Muscle of back (tissue), 13 donors: ENCODE measurements around the gene PRKCI. TPM values are rescaled to one million over a fixed set of nuclear protein-coding genes. Genes with fewer than 3 reads are reported as not detected.
A peak's percentile ranks its signal among the peaks of the same experiment; 100 is the strongest.
"Not testable (repeated sequence)": the region's sequence is repeated elsewhere in the genome, so short reads cannot be mapped to it uniquely, and the experiment has no call there.

Source experiments
- DNase-seq, 3 donors: peaks; one replicate each; pipeline versions ENCODE4 v3.0.0 to v3.0.0-alpha.2; 2013
- long read RNA-seq, 9 donors: transcript quantifications; one replicate each; lab custom pipeline, GENCODE V29; 2026
- polyA plus RNA-seq, 10 donors: library from polyadenylated mRNA; unstranded; fragments of 120-200 nt; gene quantifications; one replicate each; pipeline ENCODE4 v1.2.1, GENCODE V29; 2013; ENCODE audit not compliant: insufficient read length in 10 of 10

Gene PRKCI
- 10 to 100 TPM; 15.3 to 30.4 (median 21.9) TPM for polyA plus RNA-seq
- long read RNA-seq, donor 1, full-length matches to known transcripts, result 7 of 7 reads
- long read RNA-seq, donor 1, partial matches to known transcripts, result 0 of 7 reads
- long read RNA-seq, donor 1, other reads (novel, unspliced or antisense), result 0 of 7 reads
- long read RNA-seq, donor 2, full-length matches to known transcripts, result 6 of 6 reads
- long read RNA-seq, donor 2, partial matches to known transcripts, result 0 of 6 reads
- long read RNA-seq, donor 2, other reads (novel, unspliced or antisense), result 0 of 6 reads
- long read RNA-seq, donor 3, result 0 reads
- long read RNA-seq, donor 4, full-length matches to known transcripts, result 5 of 10 reads
- long read RNA-seq, donor 4, partial matches to known transcripts, result 5 of 10 reads
- long read RNA-seq, donor 4, other reads (novel, unspliced or antisense), result 0 of 10 reads
- long read RNA-seq, donor 5, full-length matches to known transcripts, result 6 of 6 reads
- long read RNA-seq, donor 5, partial matches to known transcripts, result 0 of 6 reads
- long read RNA-seq, donor 5, other reads (novel, unspliced or antisense), result 0 of 6 reads
- long read RNA-seq, donor 6, full-length matches to known transcripts, result 17 of 17 reads
- long read RNA-seq, donor 6, partial matches to known transcripts, result 0 of 17 reads
- long read RNA-seq, donor 6, other reads (novel, unspliced or antisense), result 0 of 17 reads
- long read RNA-seq, donor 7, full-length matches to known transcripts, result 3 of 10 reads
- long read RNA-seq, donor 7, partial matches to known transcripts, result 7 of 10 reads
- long read RNA-seq, donor 7, other reads (novel, unspliced or antisense), result 0 of 10 reads
- long read RNA-seq, donor 8, full-length matches to known transcripts, result 8 of 14 reads
- long read RNA-seq, donor 8, partial matches to known transcripts, result 6 of 14 reads
- long read RNA-seq, donor 8, other reads (novel, unspliced or antisense), result 0 of 14 reads
- long read RNA-seq, donor 9, result 0 reads

DNA sequence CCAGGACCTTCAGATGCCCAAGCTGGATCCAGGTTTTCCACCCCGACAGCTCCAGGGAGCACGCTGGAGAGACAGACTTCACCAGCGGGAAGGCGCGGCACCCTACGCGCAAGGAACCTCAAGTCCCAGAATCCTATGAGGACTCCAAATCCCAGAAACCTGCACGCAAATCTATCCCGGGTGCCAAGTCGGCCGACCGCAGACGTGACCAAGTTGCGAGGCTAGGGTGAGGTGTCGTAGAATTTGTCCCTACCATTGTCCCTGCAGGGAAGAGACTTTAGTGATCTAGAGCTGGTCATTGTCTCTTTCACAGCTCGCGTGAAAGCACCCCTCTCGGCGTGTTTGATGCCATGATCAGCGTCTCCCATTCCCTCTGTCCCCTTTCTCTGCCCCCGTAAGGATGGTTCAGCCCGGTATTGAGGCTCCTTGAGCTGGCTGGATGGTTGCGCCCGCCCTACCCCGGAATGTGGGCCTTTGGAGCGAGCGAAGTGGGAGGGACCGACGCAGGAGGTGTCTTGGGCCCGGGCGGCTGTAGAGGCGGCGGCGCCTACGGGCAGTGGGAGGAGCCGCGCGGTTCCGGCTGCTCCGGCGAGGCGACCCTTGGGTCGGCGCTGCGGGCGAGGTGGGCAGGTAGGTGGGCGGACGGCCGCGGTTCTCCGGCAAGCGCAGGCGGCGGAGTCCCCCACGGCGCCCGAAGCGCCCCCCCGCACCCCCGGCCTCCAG is at the start of gene PRKCI:
Gene PRKCI, plus strand, starts transcription at position 501 of the 723 bp plus-strand sequence. CDS start 246 bp downstream, outside the sequence.
- DNase-seq, result peak; percentile 95 to 99 (median 97)

DNA sequence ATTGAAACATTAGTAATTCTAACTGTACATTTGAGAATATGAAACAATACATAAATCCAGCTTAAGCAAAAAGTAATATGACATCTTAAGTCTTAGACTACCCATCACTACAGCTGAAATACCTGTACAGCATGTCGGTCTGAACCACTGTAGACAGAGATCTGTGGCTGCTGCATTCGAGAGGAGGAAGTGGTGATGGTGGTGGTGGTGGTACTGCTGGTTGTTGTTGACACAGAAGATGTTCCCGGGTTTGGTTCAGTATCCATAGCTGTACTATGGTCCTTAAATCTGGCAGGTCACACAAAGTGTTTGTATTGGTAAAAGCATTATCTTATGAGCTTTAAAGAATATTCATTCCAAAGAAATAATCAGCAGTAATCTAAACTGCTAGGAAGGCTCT is 43.6 kb upstream of the PRKCI start:
- no peak for DNase-seq

- no peak for DNase-seq
These were observed 42.8 kb upstream of the PRKCI start for GRCh38 chr3:170179432-170179831.

DNA sequence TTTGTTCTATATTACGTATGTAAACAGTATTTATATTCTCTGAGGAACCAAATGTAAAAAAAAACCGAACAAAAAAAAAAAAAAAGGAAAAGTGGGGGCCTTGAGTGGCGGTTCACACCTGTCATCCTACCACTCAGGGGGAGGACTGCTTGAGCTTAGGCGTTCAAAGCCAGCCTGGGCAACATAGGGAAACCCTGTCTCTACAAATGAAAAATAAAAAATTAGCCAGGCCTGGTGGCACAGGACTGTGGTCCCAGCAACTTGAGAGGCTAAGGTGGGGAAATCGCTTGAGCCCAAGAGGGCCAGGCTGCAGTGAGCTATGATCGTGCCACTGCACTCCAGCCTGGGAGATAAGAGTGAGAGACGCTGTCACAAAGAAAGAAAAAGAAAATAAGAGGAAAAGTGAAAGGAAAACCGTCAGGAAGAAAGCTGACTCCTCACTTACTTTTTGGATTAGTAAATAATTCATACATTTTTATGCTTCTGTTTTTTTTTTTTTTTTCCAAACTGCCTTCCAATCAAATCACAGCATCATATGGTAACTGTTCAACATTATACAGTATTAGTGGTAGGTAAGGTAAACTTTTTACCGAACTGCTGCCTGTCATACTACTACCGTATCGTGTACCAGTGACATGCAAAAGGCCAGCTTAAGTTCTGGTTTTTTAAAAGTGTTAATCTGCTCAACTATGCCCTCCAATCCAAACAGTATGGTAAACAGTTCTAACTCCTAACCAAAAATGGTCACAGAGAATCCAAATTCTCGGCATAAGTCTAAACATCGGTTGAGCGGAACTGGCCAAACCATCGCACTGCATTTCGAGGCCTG is 41.9 kb upstream of the PRKCI start:
- peak in 2 of 3 donors; percentile 3 to 44 for DNase-seq

DNA sequence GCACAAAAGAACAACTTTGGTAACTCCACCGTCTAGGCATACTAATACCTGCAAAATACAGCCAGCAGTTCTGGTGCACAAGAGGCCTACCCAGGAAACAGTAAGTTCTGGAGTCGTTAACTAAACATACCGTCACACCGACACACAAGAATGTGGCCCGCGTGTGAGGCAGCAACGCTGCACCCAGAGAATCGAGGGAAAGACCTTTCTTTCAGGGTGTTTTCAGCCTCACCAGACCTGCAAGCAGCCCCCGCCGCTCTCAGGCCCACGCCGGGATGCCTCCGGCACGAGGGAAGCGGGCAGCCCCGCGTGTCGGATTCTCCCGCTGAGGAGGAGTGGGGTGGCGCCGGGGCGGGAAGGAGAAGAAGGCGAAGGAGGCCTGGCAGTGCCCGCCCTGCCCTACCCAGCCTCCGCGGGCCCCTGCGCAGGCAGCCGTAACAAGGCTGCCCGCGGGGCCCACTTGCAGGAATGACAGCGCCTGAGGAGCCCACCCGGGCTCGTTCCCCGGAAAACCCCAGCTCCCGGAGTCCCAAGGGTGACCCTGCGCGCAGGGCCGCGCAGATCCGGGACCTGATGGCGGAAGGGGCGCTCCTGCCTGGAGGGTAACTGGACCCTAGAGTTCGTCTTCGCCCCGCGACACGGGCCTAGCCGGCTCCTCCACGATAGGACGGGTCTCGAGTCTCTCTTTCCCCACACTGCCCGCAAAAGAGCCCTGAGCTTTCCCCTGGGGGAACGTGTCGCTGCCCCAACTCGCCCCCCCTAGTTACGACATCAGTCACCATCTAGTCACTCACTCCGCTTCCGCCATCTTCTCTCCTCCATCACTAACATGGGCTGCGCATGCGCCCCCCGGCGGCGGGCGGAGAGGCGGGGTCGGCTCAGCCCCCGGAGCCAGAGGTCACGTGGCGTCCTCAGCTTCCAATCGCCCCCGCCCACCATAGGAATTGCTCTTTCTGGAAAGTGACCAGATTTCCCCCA is 41.0 kb upstream of the PRKCI start, which contains the start of gene PHC3:
Gene PHC3, minus strand, starts transcription at position 826 of the 978 bp plus-strand sequence. Its CDS starts 18 bp downstream, at position 808.
- peak; percentile 93 to 98 (median 96) for DNase-seq

- no peak for DNase-seq
These were observed 32.6 kb upstream of the PRKCI start for GRCh38 chr3:170189398-170190256.

GRCh38 chr3:170195759-170196158 is 26.5 kb upstream of the PRKCI start:
- not testable (repeated sequence) for DNase-seq

DNA sequence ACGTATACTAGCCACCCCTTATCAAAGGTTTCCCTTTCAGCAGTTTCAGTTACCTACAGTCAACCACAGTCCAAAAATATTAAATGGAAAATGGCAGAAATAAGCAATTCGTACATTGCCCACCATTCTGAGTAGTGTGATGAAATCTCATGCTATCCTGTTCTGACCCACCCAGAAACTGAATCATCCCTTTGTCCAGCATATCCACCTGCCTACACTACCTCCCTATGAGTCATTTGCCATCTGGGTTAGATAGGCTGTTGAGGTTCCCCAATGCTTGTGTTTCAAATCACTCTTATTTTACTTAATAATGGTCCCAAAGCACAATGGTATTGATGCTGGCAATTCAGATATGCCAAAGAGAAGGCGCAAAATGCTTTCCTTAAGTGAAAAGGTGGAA is 25.4 kb upstream of the PRKCI start:
- DNase-seq, result no peak

- DNase-seq, result no peak
These were observed 21.2 kb upstream of the PRKCI start for GRCh38 chr3:170200987-170201386.

DNA sequence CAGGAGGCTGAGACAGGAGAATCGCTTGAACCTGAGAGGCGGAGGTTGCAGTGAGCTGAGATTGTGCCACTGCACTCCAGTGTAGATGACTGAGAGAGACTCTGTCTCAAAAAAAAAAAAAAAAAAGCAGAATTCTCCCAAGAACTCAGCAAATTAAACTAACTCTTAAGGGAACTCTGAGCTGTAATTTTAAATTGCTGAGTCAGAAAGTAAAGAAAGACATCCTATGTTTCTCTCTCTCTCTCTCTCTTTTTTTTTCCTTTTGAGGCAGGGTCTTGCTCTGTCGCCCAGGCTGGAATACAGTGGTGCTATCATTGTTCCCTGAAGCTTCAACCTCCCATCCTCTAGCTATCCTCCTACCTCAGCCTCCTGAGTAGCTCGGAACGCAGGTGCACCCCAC is 20.7 kb upstream of the PRKCI start:
- no peak for DNase-seq

- DNase-seq, result no peak
These were observed 18.8 kb upstream of the PRKCI start for GRCh38 chr3:170203457-170203856.

GRCh38 chr3:170204023-170204472 is 18.2 kb upstream of the PRKCI start:
- DNase-seq, result no peak

DNA sequence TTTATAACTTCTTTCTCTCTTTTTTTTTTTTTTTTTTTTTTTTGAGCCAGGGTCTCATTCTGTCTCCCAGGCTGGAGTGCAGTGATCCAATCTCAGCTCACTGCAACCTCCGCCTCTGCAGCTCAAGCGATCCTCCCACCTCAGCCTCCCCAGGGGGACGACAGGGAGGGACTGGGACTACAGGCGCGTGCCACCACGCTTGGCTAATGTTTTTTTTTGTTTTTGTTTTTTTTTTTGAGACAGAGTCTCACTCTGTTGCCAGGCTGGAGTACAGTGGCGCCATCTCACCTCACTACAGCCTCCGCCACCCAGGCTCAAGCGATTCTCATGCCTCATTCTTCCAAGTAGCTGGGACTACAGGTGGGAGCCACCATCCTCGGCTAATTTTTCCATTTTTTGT is 17.7 kb upstream of the PRKCI start:
- DNase-seq, result no peak

DNA sequence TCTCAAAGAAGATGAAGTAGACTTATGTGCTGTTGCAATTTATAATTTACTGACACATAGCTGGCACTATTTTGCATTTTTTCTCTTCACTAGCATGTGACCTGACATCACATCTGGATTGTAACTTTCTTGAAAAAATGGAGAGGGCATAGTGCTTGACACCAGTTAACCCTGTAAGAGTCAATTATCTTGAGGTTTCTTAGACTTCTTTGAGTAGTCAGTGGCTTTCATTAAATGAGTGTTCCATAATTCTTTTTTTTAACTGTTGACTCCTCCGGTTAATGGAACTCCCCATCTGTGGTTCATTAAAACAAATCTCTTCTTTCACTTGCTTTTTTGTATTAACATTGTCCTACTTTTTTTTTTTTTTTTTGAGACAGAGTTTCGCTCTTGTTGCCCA is 16.9 kb upstream of the PRKCI start:
- peak in 1 of 3 donors; percentile 13 for DNase-seq

DNA sequence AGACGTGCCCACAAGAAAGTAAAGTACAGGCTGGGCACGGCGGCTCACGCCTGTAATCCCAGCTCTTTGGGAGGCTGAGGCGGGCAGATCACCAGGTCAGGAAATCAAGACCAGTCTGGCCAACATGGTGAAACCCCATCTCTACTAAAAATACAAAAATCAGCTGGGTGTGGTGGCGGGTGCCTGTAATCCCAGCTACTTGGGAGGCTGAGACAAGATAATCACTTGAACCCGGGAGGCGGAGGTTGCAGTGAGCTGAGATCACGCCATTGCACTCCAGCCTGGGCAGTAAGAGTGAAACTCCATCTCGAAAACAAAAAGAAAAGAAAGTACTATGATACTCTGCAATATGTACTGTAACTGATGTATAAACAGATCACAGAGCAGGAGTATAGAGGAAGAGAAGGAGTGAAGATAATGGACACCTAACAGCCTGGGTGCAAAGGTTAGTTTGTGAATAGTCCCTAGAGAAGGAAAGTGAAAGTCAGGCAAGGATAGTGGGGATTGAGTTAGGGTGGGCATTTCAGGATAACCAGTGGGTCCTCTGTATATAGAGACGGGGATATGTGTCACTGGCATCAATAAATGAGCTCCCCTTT is 16.0 kb upstream of the PRKCI start:
- not testable (repeated sequence) for DNase-seq

GRCh38 chr3:170207717-170208116 is 14.5 kb upstream of the PRKCI start:
- no peak for DNase-seq

DNA sequence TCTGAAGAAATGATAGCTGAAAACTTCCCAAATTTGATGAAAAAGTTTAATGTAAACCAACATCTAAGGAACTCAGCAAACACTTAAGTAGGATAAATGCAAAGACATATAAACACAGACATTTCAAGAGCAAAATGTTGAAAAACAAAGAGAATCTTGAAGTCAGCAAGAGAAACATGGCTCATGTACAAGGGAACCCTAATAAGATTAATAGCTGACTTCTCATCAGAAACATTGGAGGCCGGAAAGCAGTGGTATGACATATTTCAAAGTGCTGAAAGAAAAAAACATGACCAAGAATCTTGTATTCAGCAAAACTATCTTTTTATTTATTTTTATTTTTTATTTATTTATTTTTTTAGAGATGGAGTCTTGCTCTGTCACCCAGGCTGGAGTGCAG is 10.6 kb upstream of the PRKCI start:
- no peak for DNase-seq

DNA sequence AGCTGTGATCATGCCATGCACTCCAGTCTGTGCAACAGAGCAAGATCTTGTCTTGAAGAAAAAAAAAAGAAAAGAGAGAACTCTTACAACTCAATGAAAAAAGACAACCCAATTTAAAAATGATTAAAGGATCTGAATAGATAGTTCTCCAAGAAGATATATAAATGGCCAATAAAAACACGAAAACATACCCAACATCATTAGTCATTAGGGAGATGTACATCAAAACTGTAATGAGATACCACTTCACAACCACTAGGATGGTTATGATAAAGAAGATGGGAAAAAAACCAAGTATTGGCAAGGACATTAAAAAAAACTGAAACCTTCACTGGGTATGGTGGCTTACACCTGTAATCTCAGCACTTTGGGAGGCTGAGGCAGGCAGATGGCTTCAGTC is 2.4 kb upstream of the PRKCI start:
- DNase-seq, result no peak
